DMS153 treated with DMSO at 0.1 percent for 48 hours (cell line): ENCODE results near the gene CCSER1.

ENCODE experiments used
- DNase-seq: peaks from one replicate; lab custom pipeline; 2025; ENCODE audit not compliant: unreplicated experiment; lab: John Stamatoyannopoulos, UW

The CCSER1 gene

GRCh38 chr4:90189178-90189577 lies 62.0 kb downstream of the CCSER1 start:
- no peak for DNase-seq

GRCh38 chr4:90189946-90190345 lies 62.8 kb downstream of the CCSER1 start:
- no peak for DNase-seq

- DNase-seq, result no peak
These were observed 63.3 kb downstream of the CCSER1 start for GRCh38 chr4:90190525-90190924.

GRCh38 chr4:90198086-90198847 lies 71.1 kb downstream of the CCSER1 start:
- DNase-seq, result no peak

- no peak for DNase-seq
These were observed 80.8 kb downstream of the CCSER1 start for GRCh38 chr4:90207887-90208454.

- no peak for DNase-seq
These were observed 82.7 kb downstream of the CCSER1 start for GRCh38 chr4:90209922-90210321.

GRCh38 chr4:90211174-90211573 lies 84.0 kb downstream of the CCSER1 start:
- DNase-seq, result no peak

DNA sequence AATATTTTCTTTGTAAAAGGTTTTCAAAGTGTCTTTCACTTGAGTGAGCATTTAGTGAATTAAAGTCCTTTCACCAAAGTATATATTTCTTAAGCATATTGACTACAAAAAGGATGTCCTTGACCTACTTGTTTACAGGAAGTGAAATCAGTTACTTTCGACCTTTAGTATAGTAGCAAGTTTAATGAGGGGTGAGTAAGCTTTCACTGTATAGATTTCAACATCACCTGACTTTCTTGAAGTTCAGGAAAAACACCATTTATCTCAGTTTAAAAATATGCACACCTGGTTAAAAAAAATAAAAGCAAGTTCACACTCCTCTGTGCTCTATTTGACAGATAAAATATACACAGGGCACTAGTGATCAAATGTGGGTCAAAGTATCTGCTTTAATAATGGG lies 88.1 kb downstream of the CCSER1 start:
- no peak for DNase-seq

- DNase-seq, result no peak
These were observed 92.6 kb downstream of the CCSER1 start for GRCh38 chr4:90219822-90220221.

GRCh38 chr4:90220459-90220858 lies 93.3 kb downstream of the CCSER1 start:
- DNase-seq, result no peak

- DNase-seq, result no peak
These were observed 99.5 kb downstream of the CCSER1 start for GRCh38 chr4:90226734-90227133.

- no peak for DNase-seq
These were observed 100.0 kb downstream of the CCSER1 start for GRCh38 chr4:90227177-90227576.

DNA sequence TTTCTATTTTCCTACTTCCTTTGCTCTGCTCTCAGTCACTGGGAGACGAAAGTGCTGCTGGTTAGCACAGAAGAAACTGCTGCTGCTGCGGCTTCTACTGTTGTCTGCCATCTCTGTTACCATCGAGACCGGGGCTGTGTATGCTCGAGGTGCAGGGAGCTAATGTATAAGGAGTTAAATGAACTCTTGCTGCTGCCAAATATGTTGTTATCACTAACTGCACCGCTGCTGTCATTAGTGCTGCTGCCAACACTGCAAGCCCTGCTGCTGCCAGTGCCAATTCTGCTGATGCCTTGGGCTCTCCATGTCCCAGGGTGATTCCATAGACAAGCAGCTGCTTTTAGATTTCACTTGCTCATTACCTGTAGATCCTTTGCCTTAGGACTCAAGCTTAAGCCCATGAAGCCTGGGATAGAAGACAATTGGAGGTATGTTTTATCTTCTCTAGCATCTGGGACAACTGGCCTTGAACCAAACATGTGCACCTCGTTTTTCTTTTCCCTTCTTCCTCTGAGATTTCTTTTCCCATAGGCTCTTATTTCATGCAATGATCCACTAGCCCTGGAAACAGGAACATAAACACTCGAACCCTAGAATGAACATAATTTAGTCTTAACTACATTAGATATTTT lies 107.8 kb downstream of the CCSER1 start:
- no peak for DNase-seq

DNA sequence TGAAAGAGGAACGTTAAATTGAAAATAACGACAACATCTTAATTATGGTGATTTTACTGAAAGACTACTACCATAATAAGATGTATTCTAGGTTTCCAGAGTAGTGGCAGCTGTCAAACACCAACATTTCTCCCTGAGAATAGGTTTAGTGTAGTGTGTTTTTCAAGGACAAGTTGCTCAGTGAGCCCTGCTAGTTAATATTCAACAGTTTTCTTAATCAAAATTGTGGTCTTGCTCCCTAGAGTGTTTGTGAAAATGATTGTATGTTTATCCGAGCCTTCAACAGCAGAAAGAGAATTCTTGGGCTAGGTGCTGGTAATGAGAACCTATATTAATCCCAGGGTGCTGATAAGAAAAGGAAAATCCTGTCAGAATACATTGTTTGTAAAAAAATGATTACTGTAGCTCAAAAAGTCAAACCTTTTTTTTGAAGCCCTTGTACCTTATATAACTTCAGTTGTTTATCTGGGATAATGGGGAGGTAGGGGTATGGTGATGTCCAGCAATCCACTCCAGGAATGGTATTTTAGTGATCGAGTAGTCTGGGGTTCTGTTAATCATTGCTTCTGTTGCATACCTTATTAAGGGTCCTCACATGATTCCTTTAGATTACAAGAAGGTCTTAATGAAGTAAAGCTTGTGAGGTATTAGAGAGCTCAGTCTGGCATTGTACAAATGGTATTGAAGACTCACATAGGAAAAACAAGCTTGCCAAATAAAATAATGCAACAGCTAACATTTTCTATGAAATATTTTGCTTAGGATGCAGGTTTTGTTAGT lies 110.7 kb downstream of the CCSER1 start:
- DNase-seq, result no peak

- DNase-seq, result no peak
These were observed 113.1 kb downstream of the CCSER1 start for GRCh38 chr4:90240333-90240732.

- DNase-seq, result no peak
These were observed 113.8 kb downstream of the CCSER1 start for GRCh38 chr4:90241008-90241407.

DNA sequence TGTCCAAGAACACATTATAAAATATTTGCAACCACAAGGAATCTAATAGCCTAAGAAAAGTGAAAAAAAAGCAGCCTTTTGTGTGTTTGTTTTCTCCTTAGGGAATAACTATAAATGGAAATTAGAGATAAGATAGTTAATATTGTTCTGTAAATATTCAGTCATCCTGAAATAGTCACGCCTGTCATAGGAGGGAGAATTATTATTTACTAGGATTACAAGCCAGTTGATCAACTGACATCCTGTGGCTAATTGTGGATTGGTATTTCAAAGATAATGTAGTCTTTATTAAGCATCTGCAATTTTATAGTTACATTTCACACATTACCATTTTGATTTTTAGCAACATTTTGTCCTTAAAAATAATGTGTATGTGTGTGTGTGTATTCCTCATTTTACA lies 118.6 kb downstream of the CCSER1 start:
- DNase-seq, result no peak

DNA sequence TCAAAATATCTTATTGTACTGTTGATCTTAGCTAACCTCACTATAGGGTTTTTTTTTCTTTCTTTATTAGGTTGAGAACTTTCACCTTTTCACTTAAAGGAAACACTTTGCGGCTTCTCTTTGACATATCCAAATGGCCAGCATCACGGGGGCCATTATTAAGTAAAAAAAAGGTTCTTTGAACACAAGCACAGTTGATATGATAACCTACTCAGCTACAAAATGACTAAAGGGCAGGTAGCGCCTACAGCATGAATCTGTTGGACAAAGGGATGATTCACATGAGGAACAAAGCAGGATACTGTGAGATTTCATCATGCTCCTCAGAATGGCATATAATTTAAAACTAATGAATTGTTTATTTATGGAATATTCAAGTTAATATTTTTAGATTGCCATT lies 119.6 kb downstream of the CCSER1 start:
- DNase-seq, result no peak

DNA sequence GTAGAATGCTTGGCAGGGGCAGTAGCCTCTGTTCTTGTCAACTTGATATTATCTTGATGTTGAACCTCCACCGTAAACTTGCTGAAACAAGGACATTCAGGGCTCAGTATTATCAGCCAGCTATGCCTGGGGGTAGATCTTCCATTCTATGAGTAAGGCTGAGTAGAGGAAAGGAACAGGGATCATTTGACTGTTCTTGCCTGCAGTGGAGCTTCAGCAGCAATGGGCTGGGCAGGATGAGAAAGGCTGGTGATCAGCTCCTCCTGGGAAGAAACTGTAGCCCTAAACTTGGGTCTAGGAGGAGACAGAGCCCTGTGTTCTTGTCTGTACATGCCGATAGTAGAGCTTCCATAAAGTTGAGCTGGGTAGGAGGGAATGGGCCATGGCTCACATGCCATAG lies 127.2 kb downstream of the CCSER1 start:
- DNase-seq, result no peak

DNA sequence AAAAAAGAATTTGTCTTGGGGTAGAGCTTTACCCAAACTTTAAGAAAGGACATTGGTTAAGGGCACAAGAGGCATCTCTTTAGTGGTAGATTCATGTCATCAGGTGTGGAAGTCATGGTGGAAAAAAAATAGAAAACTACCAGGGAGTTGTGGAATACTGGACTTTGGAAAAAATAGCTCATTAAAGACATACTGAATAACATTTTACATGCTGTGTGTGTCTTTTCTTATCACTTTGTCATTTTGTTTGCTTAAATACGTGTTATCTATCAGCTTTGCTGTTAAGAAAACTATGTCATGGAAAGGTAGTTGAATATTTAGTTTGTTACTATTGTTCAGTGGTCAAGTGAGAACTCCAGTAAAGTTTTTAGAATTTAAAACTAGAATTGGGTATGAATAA lies 147.0 kb downstream of the CCSER1 start:
- no peak for DNase-seq

- no peak for DNase-seq
These were observed 153.8 kb downstream of the CCSER1 start for GRCh38 chr4:90280954-90281353.
